Neural cell (in vitro differentiated cells): ENCODE data around the gene PP2D1.

Experiments used
- EZH2 ChIP-seq: fragments of 200-600, 300-800 bp; shearing (Covaris generic), sonication (generic); IDR thresholded peaks from 2 replicates; pipeline ENCODE4 v1.6.1; 2014; ENCODE audit warnings: antibody characterized with exemption, low read length, borderline replicate concordance, mild to moderate bottlenecking; ENCODE audit not compliant: insufficient read depth, poor library complexity, severe bottlenecking
- POLR2AphosphoS5 ChIP-seq: IDR thresholded peaks from 2 replicates; pipeline ENCODE4 v1.6.1; 2012
- TF ChIP-seq, protein P1 (sequence below): IDR thresholded peaks from 2 replicates; pipeline ENCODE4 v1.6.1; 2012; ENCODE audit warnings: borderline replicate concordance
- TF ChIP-seq, protein P2 (sequence below): fragments of 450-650 bp; IDR thresholded peaks from 2 replicates; pipeline ENCODE4 v1.5.1; 2014; ENCODE audit warnings: antibody characterized with exemption, mild to moderate bottlenecking, moderate library complexity; ENCODE audit not compliant: poor library complexity, severe bottlenecking

DNA sequence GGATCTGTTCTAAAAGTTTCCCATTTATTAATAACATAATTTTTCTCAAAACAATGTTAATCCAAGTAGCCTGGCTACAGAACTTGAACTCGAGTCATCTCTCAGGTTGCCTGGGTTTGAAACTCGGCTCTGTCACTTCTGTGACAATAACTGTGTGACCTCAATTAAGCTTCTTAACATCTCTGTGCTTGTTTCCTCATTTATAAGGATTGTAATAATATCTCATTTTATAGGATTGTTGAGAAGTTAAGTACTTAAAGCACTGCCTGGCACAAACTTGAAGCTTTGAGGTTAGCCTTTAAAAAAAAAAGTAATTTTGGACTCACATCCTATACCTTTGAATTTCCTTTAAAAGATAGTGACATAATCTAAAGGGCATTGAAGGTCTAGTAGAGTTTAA lies 61.7 kb downstream of the PP2D1 start:
- TF ChIP-seq EZH2 (no peak), POLR2AphosphoS5 (no peak)
- TF ChIP-seq, protein P1, sequence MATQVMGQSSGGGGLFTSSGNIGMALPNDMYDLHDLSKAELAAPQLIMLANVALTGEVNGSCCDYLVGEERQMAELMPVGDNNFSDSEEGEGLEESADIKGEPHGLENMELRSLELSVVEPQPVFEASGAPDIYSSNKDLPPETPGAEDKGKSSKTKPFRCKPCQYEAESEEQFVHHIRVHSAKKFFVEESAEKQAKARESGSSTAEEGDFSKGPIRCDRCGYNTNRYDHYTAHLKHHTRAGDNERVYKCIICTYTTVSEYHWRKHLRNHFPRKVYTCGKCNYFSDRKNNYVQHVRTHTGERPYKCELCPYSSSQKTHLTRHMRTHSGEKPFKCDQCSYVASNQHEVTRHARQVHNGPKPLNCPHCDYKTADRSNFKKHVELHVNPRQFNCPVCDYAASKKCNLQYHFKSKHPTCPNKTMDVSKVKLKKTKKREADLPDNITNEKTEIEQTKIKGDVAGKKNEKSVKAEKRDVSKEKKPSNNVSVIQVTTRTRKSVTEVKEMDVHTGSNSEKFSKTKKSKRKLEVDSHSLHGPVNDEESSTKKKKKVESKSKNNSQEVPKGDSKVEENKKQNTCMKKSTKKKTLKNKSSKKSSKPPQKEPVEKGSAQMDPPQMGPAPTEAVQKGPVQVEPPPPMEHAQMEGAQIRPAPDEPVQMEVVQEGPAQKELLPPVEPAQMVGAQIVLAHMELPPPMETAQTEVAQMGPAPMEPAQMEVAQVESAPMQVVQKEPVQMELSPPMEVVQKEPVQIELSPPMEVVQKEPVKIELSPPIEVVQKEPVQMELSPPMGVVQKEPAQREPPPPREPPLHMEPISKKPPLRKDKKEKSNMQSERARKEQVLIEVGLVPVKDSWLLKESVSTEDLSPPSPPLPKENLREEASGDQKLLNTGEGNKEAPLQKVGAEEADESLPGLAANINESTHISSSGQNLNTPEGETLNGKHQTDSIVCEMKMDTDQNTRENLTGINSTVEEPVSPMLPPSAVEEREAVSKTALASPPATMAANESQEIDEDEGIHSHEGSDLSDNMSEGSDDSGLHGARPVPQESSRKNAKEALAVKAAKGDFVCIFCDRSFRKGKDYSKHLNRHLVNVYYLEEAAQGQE: no peak
- TF ChIP-seq, protein P2, sequence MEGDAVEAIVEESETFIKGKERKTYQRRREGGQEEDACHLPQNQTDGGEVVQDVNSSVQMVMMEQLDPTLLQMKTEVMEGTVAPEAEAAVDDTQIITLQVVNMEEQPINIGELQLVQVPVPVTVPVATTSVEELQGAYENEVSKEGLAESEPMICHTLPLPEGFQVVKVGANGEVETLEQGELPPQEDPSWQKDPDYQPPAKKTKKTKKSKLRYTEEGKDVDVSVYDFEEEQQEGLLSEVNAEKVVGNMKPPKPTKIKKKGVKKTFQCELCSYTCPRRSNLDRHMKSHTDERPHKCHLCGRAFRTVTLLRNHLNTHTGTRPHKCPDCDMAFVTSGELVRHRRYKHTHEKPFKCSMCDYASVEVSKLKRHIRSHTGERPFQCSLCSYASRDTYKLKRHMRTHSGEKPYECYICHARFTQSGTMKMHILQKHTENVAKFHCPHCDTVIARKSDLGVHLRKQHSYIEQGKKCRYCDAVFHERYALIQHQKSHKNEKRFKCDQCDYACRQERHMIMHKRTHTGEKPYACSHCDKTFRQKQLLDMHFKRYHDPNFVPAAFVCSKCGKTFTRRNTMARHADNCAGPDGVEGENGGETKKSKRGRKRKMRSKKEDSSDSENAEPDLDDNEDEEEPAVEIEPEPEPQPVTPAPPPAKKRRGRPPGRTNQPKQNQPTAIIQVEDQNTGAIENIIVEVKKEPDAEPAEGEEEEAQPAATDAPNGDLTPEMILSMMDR: no peak
